Activated naive CD8-positive, alpha-beta T cell treated with anti-CD3 and anti-CD28 coated beads, Interleukin-2, amount 10 ng/mL, durations not matched to agents 7 days and 5 days (primary cell): ENCODE data around the gene PRKCH. TPM values are rescaled to one million over a fixed set of nuclear protein-coding genes. Genes with fewer than 3 reads are reported as not detected.
A peak's percentile ranks its signal among the peaks of the same experiment; 100 is the strongest.

Experiments
- ATAC-seq: fragments of 150-1000 bp; cut with Tn5 transposase; one replicate; pipeline ENCODE4 v1.10.0; 2021; ENCODE audit warnings: low read depth, moderate library complexity
- POLR2A ChIA-PET: fragments of 350-600 bp; sonication (Branson Sonifier 250); formaldehyde crosslinking; loops from one replicate; lab custom pipeline; 2021; ENCODE audit warnings: antibody characterized with exemption; lab: Charles Lee
- DNase-seq: peaks from one replicate; pipeline ENCODE4 v3.0.0; 2021
- H3K27ac Mint-ChIP-seq: one replicate; pipeline ENCODE4 v1.8.0; 2022; ENCODE audit warnings: mild to moderate bottlenecking, mixed read lengths
- H3K27me3 Mint-ChIP-seq: one replicate; pipeline ENCODE4 v1.8.0; 2022; ENCODE audit warnings: mild to moderate bottlenecking, moderate library complexity, mixed read lengths
- H3K36me3 Mint-ChIP-seq: one replicate; pipeline ENCODE4 v1.8.0; 2021; ENCODE audit warnings: mild to moderate bottlenecking, mixed read lengths
- H3K4me1 Mint-ChIP-seq: one replicate; pipeline ENCODE4 v1.8.0; 2021; ENCODE audit warnings: mixed read lengths
- H3K4me3 Mint-ChIP-seq: one replicate; pipeline ENCODE4 v1.8.0; 2022; ENCODE audit warnings: mild to moderate bottlenecking, moderate library complexity, mixed read lengths
- H3K9me3 Mint-ChIP-seq: one replicate; pipeline ENCODE4 v1.8.0; 2021; ENCODE audit warnings: mixed read lengths
- total RNA-seq, 2 experiments: library from RNA; stranded (reverse); gene quantifications; one replicate each; pipeline ENCODE4 v1.2.3, GENCODE V29; 2021

PRKCH gene
- total RNA-seq, 2 experiments from 2014 or later: 318 TPM

GRCh38 chr14:61517911-61518384 lies 196.6 kb downstream of the PRKCH start:
- POLR2A ChIA-PET: no interaction called here
- H3K27ac Mint-ChIP-seq: no peak overlapping the region
- H3K4me3 Mint-ChIP-seq: no peak overlapping the region
- H3K36me3 Mint-ChIP-seq: peaks cover 47% of the 10 kb centered on the region
- no peaks in the 10 kb centered on the region for H3K27me3 Mint-ChIP-seq
- no peaks in the 10 kb centered on the region for H3K9me3 Mint-ChIP-seq
- H3K4me1 Mint-ChIP-seq: peaks cover 58% of the 10 kb centered on the region
- ATAC-seq (peak; percentile 12), DNase-seq (no peak)

GRCh38 chr14:61518403-61518802 lies 197.0 kb downstream of the PRKCH start:
- DNase-seq: no peak
- H3K4me3 Mint-ChIP-seq: no peak overlapping the region
- H3K4me1 Mint-ChIP-seq: peaks cover 59% of the 10 kb centered on the region
- peak; percentile 24 for ATAC-seq
- H3K27ac Mint-ChIP-seq: no peak overlapping the region
- no peaks in the 10 kb centered on the region for H3K27me3 Mint-ChIP-seq
- H3K9me3 Mint-ChIP-seq: no peaks in the 10 kb centered on the region
- H3K36me3 Mint-ChIP-seq: peaks cover 46% of the 10 kb centered on the region
- POLR2A ChIA-PET: no interaction called here

- ATAC-seq: no peak
- no peak overlapping the region for H3K27ac Mint-ChIP-seq
These were observed 197.7 kb downstream of the PRKCH start for GRCh38 chr14:61519106-61519505.

GRCh38 chr14:61519735-61520134 lies 198.4 kb downstream of the PRKCH start:
- Mint-ChIP-seq H3K36me3 (peaks cover 40% of the 10 kb centered on the region), H3K4me3 (no peak overlapping the region), H3K9me3 (no peaks in the 10 kb centered on the region), H3K4me1 (peaks cover 64% of the 10 kb centered on the region), H3K27ac (no peak overlapping the region), H3K27me3 (no peaks in the 10 kb centered on the region)
- POLR2A ChIA-PET: no interaction called here
- DNase-seq (no peak), ATAC-seq (no peak)

More at GRCh38 chr14:61519106-61519505, 197.7 kb downstream of the PRKCH start:
- no peak for DNase-seq
- Mint-ChIP-seq H3K9me3 (no peaks in the 10 kb centered on the region), H3K4me3 (no peak overlapping the region), H3K27me3 (no peaks in the 10 kb centered on the region), H3K4me1 (peaks cover 60% of the 10 kb centered on the region), H3K36me3 (peaks cover 43% of the 10 kb centered on the region)
- POLR2A ChIA-PET: no interaction called here

- Mint-ChIP-seq H3K9me3 (no peaks in the 10 kb centered on the region), H3K27me3 (no peaks in the 10 kb centered on the region), H3K27ac (no peak overlapping the region), H3K4me1 (peaks cover 67% of the 10 kb centered on the region), H3K4me3 (no peak overlapping the region), H3K36me3 (peaks cover 42% of the 10 kb centered on the region)
- DNase-seq: no peak
- POLR2A ChIA-PET: interaction anchor here (1.0 kb wide), 1 partner anchor 31 kb away, joined by 4 read pairs; no protein-coding TSS in a partner anchor
- no peak for ATAC-seq
These were observed 199.2 kb downstream of the PRKCH start for GRCh38 chr14:61520576-61520975.

- DNase-seq (no peak), ATAC-seq (no peak)
- POLR2A ChIA-PET: interaction anchor here (1.0 kb wide), 1 partner anchor 10 kb away, joined by 5 read pairs; no protein-coding TSS in a partner anchor
- Mint-ChIP-seq H3K9me3 (no peaks in the 10 kb centered on the region), H3K36me3 (peaks cover 40% of the 10 kb centered on the region), H3K27ac (peak overlapping the region; percentile 71), H3K27me3 (no peaks in the 10 kb centered on the region), H3K4me3 (no peak overlapping the region), H3K4me1 (peaks cover 69% of the 10 kb centered on the region)
These were observed 200.4 kb downstream of the PRKCH start for GRCh38 chr14:61521773-61522172.

- H3K27me3 Mint-ChIP-seq: no peaks in the 10 kb centered on the region
- H3K4me1 Mint-ChIP-seq: peaks cover 69% of the 10 kb centered on the region
- POLR2A ChIA-PET: interaction anchor here (1.3 kb wide), 1 partner anchor 20 kb away, joined by 4 read pairs; no protein-coding TSS in a partner anchor
- H3K9me3 Mint-ChIP-seq: no peaks in the 10 kb centered on the region
- no peak for DNase-seq
- H3K4me3 Mint-ChIP-seq: peak overlapping the region; percentile 42
- H3K36me3 Mint-ChIP-seq: peaks cover 51% of the 10 kb centered on the region
- ATAC-seq: no peak
- peak overlapping the region; percentile 86 for H3K27ac Mint-ChIP-seq
These were observed 202.4 kb downstream of the PRKCH start for GRCh38 chr14:61523751-61524150.

- peak overlapping the region; percentile 86 for H3K27ac Mint-ChIP-seq
- H3K36me3 Mint-ChIP-seq: peaks cover 54% of the 10 kb centered on the region
- H3K27me3 Mint-ChIP-seq: no peaks in the 10 kb centered on the region
- ATAC-seq (no peak), DNase-seq (no peak)
- POLR2A ChIA-PET: interaction anchor here (1.3 to 1.5 kb wide), 2 partner anchors 21 to 45 kb away, joined by 4 to 6 read pairs; no protein-coding TSS in a partner anchor
- H3K4me3 Mint-ChIP-seq: peak overlapping the region; percentile 65
- H3K9me3 Mint-ChIP-seq: no peaks in the 10 kb centered on the region
- peaks cover 72% of the 10 kb centered on the region for H3K4me1 Mint-ChIP-seq
These were observed 202.9 kb downstream of the PRKCH start for GRCh38 chr14:61524211-61524806.

GRCh38 chr14:61524936-61525292 lies 203.5 kb downstream of the PRKCH start:
- no peak for ATAC-seq
- DNase-seq: no peak
- Mint-ChIP-seq H3K4me1 (peaks cover 73% of the 10 kb centered on the region), H3K27ac (peak overlapping the region; percentile 86), H3K36me3 (peaks cover 55% of the 10 kb centered on the region), H3K4me3 (peak overlapping the region; percentile 65), H3K27me3 (no peaks in the 10 kb centered on the region), H3K9me3 (no peaks in the 10 kb centered on the region)
- POLR2A ChIA-PET: interaction anchor here (1.0 to 1.5 kb wide), 4 partner anchors 46 to 171 kb away, joined by 3 to 6 read pairs (median 4); partner anchors contain the start of gene HIF1A

GRCh38 chr14:61525293-61526011 lies 204.1 kb downstream of the PRKCH start:
- H3K9me3 Mint-ChIP-seq: no peaks in the 10 kb centered on the region
- peaks cover 56% of the 10 kb centered on the region for H3K36me3 Mint-ChIP-seq
- H3K27ac Mint-ChIP-seq: peak overlapping the region; percentile 86
- ATAC-seq (peak; percentile 88), DNase-seq (peak; percentile 60)
- no peaks in the 10 kb centered on the region for H3K27me3 Mint-ChIP-seq
- POLR2A ChIA-PET: interaction anchor here (0.6 to 1.7 kb wide), 9 partner anchors 12 to 206 kb away, joined by 3 to 6 read pairs (median 4); partner anchors contain the start of gene HIF1A
- H3K4me1 Mint-ChIP-seq: peaks cover 76% of the 10 kb centered on the region
- H3K4me3 Mint-ChIP-seq: peak overlapping the region; percentile 65

GRCh38 chr14:61526405-61527312 lies 205.3 kb downstream of the PRKCH start:
- ATAC-seq: no peak
- Mint-ChIP-seq H3K27ac (peak overlapping the region; percentile 86), H3K4me3 (peak overlapping the region; percentile 11), H3K36me3 (peaks cover 62% of the 10 kb centered on the region), H3K4me1 (peaks cover 86% of the 10 kb centered on the region), H3K27me3 (no peaks in the 10 kb centered on the region), H3K9me3 (no peaks in the 10 kb centered on the region)
- POLR2A ChIA-PET: interaction anchor here (0.9 to 1.7 kb wide), 3 partner anchors 11 to 50 kb away, joined by 3 to 6 read pairs (median 4); no protein-coding TSS in a partner anchor
- DNase-seq: no peak

GRCh38 chr14:61527325-61528100 lies 206.1 kb downstream of the PRKCH start:
- ATAC-seq: no peak
- peak overlapping the region; percentile 7 for H3K4me3 Mint-ChIP-seq
- POLR2A ChIA-PET: interaction anchor here (0.9 to 1.5 kb wide), 2 partner anchors 10 to 50 kb away, joined by 3 to 4 read pairs; no protein-coding TSS in a partner anchor
- H3K36me3 Mint-ChIP-seq: peaks cover 53% of the 10 kb centered on the region
- DNase-seq: no peak
- peak overlapping the region; percentile 86 for H3K27ac Mint-ChIP-seq
- H3K4me1 Mint-ChIP-seq: peaks cover 84% of the 10 kb centered on the region
- no peaks in the 10 kb centered on the region for H3K27me3 Mint-ChIP-seq
- H3K9me3 Mint-ChIP-seq: no peaks in the 10 kb centered on the region
